ENCODE results near the gene STRADA. TPM values are rescaled to one million over a fixed set of nuclear protein-coding genes. Genes with fewer than 3 reads are reported as not detected.

The STRADA gene
- polyA plus RNA-seq, 3 donors = 12.5 to 51.9 (median 19.8) TPM

DNA sequence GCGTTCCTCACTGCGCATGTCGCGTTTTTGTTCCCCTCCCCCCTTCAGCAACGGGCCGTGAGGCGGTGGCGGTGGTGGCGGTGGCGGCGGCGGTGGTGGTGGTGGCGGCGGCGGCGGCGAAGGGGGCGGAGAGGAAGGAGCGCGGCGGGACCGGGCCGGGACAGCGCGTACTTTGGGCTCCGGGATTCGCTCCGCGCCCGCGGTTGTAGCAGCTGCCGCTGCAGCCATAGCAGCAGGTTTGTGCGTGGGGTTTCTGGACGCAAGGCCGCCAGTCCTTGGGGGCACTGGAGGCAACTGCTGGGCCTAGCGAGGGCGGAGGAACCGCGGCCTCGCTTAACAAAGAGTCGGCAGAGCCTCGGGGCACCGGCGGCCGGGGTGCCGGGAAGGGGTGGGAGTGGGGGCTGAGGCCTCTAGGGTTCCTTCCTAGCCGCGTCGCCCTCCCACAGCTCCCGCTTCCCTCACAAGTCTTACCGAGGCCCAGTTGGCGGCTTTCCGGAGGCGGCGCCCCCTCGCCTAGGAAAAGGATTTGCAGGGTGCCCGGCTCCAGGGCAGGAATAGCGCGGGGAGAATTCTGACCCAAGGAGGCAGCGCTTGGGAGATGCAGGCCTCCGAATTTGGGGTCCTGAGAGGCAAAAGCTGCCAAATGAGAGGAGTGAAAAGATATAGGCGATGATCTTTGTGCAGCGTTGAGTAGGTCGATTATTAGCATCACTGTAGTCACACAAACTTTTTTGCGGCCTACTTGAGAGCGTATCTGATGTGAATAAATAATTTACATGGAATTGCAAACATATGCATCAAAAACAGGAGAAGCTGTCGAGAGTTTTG, 32.8 kb upstream of the STRADA start, which contains the start of gene DDX42:
TSS of gene DDX42 (plus strand) at position 30 of the 828 bp plus-strand sequence. CDS start 12,880 bp downstream, outside the sequence.
- Histone ChIP-seq H3K4me2 (replicated peaks; ENCODE audit: extremely low read depth, low read length, poor library complexity, severe bottlenecking) (peak within 1 kb of the TSS; percentile 98), H3K36me3 (replicated peaks in 1 of 2; ENCODE audit: control insufficient read depth in 1 of 2, insufficient read depth in 2 of 2, low read length in 2 of 2) (peaks cover 11 to 29% of the 10 kb centered on the region in 2 donors), H3K4me3 (replicated peaks in 1 of 3; ENCODE audit: low read depth in 2 of 3, low read length in 3 of 3) (peak within 1 kb of the TSS; percentile 93 to 96 (median 94)), H3K27me3 (ENCODE audit: control insufficient read depth in 2 of 2, insufficient read depth in 2 of 2, low read length in 2 of 2) (no peaks in the 10 kb centered on the region), H3K4me1 (ENCODE audit: control insufficient read depth in 1 of 2, insufficient read depth in 2 of 2, low read length in 2 of 2) (peaks cover 39 to 54% of the 10 kb centered on the region in 2 donors), H3K9ac (ENCODE audit: insufficient read depth, low read length, poor library complexity, severe bottlenecking) (peak within 1 kb of the TSS; percentile 93), H3K27ac (ENCODE audit: low read depth in 1 of 2, low read length in 2 of 2) (peak within 1 kb of the TSS; percentile 93 to 94), H3K9me3 (replicated peaks in 1 of 2; ENCODE audit: control insufficient read depth in 1 of 2, insufficient read depth in 1 of 2, low read length in 2 of 2) (no peaks in the 10 kb centered on the region), H3K79me2 (ENCODE audit: insufficient read depth, low read length) (peaks cover 91% of the 10 kb centered on the region), H4K20me1 (ENCODE audit: insufficient read depth, low read length) (peaks cover 67% of the 10 kb centered on the region), H2AFZ (ENCODE audit: insufficient read depth, low read depth, low read length, poor library complexity, severe bottlenecking) (peak within 1 kb of the TSS; percentile 92)
- peak in 1 of 3 donors; percentile 44 for DNase-seq
- Mint-ChIP-seq H3K4me3 (peak within 1 kb of the TSS; percentile 92 to 96), H3K9me3 (no peaks in the 10 kb centered on the region), H3K27me3 (ENCODE audit: low read depth in 3 of 3) (peaks cover 0 to 1% (median 0%) of the 10 kb centered on the region in 3 donors), H3K4me1 (peaks cover 59% of the 10 kb centered on the region), H3K36me3 (peaks cover 9 to 28% of the 10 kb centered on the region in 2 donors), H3K27ac (peak within 1 kb of the TSS; percentile 99 to 100 (median 99))
- TF ChIP-seq, protein P1, sequence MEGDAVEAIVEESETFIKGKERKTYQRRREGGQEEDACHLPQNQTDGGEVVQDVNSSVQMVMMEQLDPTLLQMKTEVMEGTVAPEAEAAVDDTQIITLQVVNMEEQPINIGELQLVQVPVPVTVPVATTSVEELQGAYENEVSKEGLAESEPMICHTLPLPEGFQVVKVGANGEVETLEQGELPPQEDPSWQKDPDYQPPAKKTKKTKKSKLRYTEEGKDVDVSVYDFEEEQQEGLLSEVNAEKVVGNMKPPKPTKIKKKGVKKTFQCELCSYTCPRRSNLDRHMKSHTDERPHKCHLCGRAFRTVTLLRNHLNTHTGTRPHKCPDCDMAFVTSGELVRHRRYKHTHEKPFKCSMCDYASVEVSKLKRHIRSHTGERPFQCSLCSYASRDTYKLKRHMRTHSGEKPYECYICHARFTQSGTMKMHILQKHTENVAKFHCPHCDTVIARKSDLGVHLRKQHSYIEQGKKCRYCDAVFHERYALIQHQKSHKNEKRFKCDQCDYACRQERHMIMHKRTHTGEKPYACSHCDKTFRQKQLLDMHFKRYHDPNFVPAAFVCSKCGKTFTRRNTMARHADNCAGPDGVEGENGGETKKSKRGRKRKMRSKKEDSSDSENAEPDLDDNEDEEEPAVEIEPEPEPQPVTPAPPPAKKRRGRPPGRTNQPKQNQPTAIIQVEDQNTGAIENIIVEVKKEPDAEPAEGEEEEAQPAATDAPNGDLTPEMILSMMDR (IDR thresholded peaks at IDR 0.05) = no peak
- WGBS (ENCODE audit: insufficient coverage) = under 1% methylated on average over 28 of the region's 67 CpGs
- intact Hi-C loops (cut with micrococcal nuclease) = loop anchor here (5.0 to 10.0 kb wide), 3 partner anchors 68 to 150 kb away; partner anchors contain the start of genes MAP3K3 (in 1 of the 2) and SMARCD2 (in 1 of the 2)
